ENCODE data around the gene NPL.

NPL gene

DNA sequence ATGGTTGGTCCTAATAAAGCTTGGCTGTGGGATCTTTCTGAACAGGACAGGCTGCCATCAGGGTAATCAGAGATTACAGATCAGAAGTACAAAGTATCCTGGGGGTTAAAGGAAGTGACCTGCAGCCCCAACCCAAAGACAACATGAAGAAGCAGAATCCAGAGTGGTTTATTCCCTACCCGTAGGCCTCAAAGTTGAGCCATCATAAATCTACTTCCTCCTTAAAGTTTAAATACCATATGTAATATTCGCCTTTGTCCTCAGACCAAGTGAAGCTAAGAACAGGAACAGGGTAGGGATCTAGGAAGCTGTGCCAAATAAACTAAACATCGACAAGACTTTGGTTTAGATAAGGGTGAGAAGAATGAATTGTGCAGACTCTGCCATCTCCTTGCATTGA lies 33.6 kb downstream of the NPL start:
- DNase-seq = no peak
- H3K4me3 ChIP-seq (ENCODE audit: low read length) = no peak overlapping the region
- peaks cover 15% of the 10 kb centered on the region for H3K4me1 ChIP-seq (ENCODE audit: low read length)
- no peaks in the 10 kb centered on the region for H3K9me3 ChIP-seq (replicated peaks; ENCODE audit: insufficient read depth, low read length)
- no peak overlapping the region for H3K27ac ChIP-seq (ENCODE audit: low read length)
- peaks cover 54% of the 10 kb centered on the region for H3K27me3 ChIP-seq (replicated peaks; ENCODE audit: insufficient read depth, low read length)
- H3K9me2 ChIP-seq (replicated peaks; ENCODE audit: insufficient read depth, low read length) = no peaks in the 10 kb centered on the region
- no peaks in the 10 kb centered on the region for H3K36me3 ChIP-seq (replicated peaks; ENCODE audit: insufficient read depth, low read length)
- TF ChIP-seq EZH2phosphoT487 (IDR thresholded peaks at IDR 0.05; ENCODE audit: low read length) (no peak), EZH2 (optimal IDR thresholded peaks at IDR 0.05; ENCODE audit: low read depth, low read length) (no peak)
- TF ChIP-seq, protein P1, sequence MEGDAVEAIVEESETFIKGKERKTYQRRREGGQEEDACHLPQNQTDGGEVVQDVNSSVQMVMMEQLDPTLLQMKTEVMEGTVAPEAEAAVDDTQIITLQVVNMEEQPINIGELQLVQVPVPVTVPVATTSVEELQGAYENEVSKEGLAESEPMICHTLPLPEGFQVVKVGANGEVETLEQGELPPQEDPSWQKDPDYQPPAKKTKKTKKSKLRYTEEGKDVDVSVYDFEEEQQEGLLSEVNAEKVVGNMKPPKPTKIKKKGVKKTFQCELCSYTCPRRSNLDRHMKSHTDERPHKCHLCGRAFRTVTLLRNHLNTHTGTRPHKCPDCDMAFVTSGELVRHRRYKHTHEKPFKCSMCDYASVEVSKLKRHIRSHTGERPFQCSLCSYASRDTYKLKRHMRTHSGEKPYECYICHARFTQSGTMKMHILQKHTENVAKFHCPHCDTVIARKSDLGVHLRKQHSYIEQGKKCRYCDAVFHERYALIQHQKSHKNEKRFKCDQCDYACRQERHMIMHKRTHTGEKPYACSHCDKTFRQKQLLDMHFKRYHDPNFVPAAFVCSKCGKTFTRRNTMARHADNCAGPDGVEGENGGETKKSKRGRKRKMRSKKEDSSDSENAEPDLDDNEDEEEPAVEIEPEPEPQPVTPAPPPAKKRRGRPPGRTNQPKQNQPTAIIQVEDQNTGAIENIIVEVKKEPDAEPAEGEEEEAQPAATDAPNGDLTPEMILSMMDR (IDR thresholded peaks at IDR 0.05; ENCODE audit: low read length) = no peak
- H2AFZ ChIP-seq (ENCODE audit: low read length) = no peak overlapping the region
- peaks cover 9% of the 10 kb centered on the region for H3F3A ChIP-seq (ENCODE audit: insufficient read depth, low read length)
- H3K79me2 ChIP-seq (ENCODE audit: low read length) = no peaks in the 10 kb centered on the region
- no peaks in the 10 kb centered on the region; the same call in 1 of the 2 replicates for H4K20me1 ChIP-seq (ENCODE audit: insufficient read depth, low read length)
- no peak overlapping the region for H3K4me2 ChIP-seq (ENCODE audit: low read depth, low read length)
- H3K9ac ChIP-seq (ENCODE audit: low read length) = no peak overlapping the region

DNA sequence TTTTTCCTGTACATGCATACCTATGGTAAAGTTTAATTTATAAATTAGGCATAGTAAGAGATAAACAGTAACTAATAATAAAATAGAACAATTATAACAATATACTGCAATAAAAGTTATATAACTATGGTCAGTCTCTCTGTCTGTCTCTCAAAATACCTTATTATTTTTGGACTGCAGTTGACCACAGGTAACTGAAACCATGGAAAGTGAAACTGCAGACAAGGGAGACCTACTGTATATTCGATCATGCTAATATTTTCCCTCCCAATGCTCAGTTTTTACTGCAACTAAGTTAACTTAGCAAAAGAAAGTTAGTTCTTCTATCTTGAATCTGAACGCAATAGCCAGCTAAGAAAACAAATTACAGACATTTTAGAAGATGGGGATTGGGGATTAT lies 37.3 kb downstream of the NPL start:
- no peaks in the 10 kb centered on the region for H3K9me3 ChIP-seq (replicated peaks; ENCODE audit: insufficient read depth, low read length)

DNA sequence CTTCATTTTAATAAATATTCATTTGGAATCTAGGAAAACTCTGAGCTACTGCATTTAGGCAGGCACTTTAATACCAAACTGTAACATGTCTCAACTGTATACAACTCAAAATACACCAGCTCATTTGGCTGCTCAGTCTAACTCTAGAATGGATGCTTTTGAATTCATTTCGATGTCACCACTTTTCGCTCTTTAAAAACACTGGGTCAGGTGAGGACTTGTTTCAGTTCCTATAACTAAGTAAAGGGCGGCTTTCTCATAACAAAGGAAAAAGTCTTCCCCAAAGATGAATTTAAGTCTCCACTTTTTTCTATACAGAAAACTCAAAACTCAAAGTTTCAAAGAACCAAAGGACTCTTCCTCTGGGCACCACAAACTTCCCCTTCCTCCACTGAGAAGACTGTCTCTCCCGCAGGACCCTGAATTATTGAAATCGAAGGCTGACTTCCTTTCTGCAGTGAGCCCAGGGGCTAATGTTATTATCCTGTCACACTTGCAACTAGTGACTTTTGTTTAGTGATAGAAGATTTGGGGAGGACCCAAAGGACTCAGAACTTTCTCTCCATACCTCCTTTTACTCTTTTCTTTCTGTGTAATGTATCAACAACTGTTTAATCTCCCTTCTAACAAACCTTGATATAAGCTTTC lies 39.8 kb downstream of the NPL start:
- DNase-seq = peak; percentile 57
- H3K4me1 ChIP-seq (ENCODE audit: low read length) = peaks cover 29% of the 10 kb centered on the region
- no peaks in the 10 kb centered on the region for H3K9me3 ChIP-seq (replicated peaks; ENCODE audit: insufficient read depth, low read length)
- H3K9me2 ChIP-seq (replicated peaks; ENCODE audit: insufficient read depth, low read length) = no peaks in the 10 kb centered on the region
- no peaks in the 10 kb centered on the region for H3K79me2 ChIP-seq (ENCODE audit: low read length)
- no peaks in the 10 kb centered on the region for H3K36me3 ChIP-seq (replicated peaks; ENCODE audit: insufficient read depth, low read length)
- peaks cover 61% of the 10 kb centered on the region for H3K27me3 ChIP-seq (replicated peaks; ENCODE audit: insufficient read depth, low read length)
- H3F3A ChIP-seq (ENCODE audit: insufficient read depth, low read length) = peaks cover 23% of the 10 kb centered on the region
- H4K20me1 ChIP-seq (ENCODE audit: insufficient read depth, low read length) = no peaks in the 10 kb centered on the region; the same call in 1 of the 2 replicates
- no peak overlapping the region; the same call in 1 of the 2 replicates for H3K9ac ChIP-seq (ENCODE audit: low read length)
- TF ChIP-seq EZH2phosphoT487 (IDR thresholded peaks at IDR 0.05; ENCODE audit: low read length) = no peak
- TF ChIP-seq, protein P1 (IDR thresholded peaks at IDR 0.05; ENCODE audit: low read length) = no peak
- no peak overlapping the region for H3K27ac ChIP-seq (ENCODE audit: low read length)
- H2AFZ ChIP-seq (ENCODE audit: low read length) = no peak overlapping the region
- H3K4me2 ChIP-seq (ENCODE audit: low read depth, low read length) = peak overlapping the region; percentile 61
- H3K4me3 ChIP-seq (ENCODE audit: low read length) = peak overlapping the region; percentile 16; the same call in 1 of the 2 replicates

More for the DNA sequence above, 37.3 kb downstream of the NPL start:
- peaks cover 29% of the 10 kb centered on the region for H3K4me1 ChIP-seq (ENCODE audit: low read length)
- H3K4me3 ChIP-seq (ENCODE audit: low read length) = no peak overlapping the region
- peaks cover 79% of the 10 kb centered on the region for H3K27me3 ChIP-seq (replicated peaks; ENCODE audit: insufficient read depth, low read length)
- H3K36me3 ChIP-seq (replicated peaks; ENCODE audit: insufficient read depth, low read length) = no peaks in the 10 kb centered on the region
- peak overlapping the region; percentile 63 for H3K4me2 ChIP-seq (ENCODE audit: low read depth, low read length)
- H3K79me2 ChIP-seq (ENCODE audit: low read length) = no peaks in the 10 kb centered on the region
- peak; percentile 77 for DNase-seq
- no peak overlapping the region for H2AFZ ChIP-seq (ENCODE audit: low read length)
- no peak overlapping the region for H3K9ac ChIP-seq (ENCODE audit: low read length)
- no peak overlapping the region for H3K27ac ChIP-seq (ENCODE audit: low read length)
- H4K20me1 ChIP-seq (ENCODE audit: insufficient read depth, low read length) = no peaks in the 10 kb centered on the region; the same call in 1 of the 2 replicates
- TF ChIP-seq, protein P1 (IDR thresholded peaks at IDR 0.05; ENCODE audit: low read length) = no peak
- TF ChIP-seq EZH2phosphoT487 (IDR thresholded peaks at IDR 0.05; ENCODE audit: low read length) (no peak), EZH2 (optimal IDR thresholded peaks at IDR 0.05; ENCODE audit: low read depth, low read length) (no peak)
- no peaks in the 10 kb centered on the region for H3K9me2 ChIP-seq (replicated peaks; ENCODE audit: insufficient read depth, low read length)
- peaks cover 23% of the 10 kb centered on the region for H3F3A ChIP-seq (ENCODE audit: insufficient read depth, low read length)

Measured in MM.1S (cell line).